ENCODE measurements around the gene LRP6.

LRP6 gene

GRCh38 chr12:12068751-12069150, 198.1 kb downstream of the LRP6 start:
- no peak for DNase-seq
